Cardiac fibroblast (primary cell): ENCODE results near the gene SCFD2.
A peak's percentile ranks its signal among the peaks of the same experiment; 100 is the strongest.

Source experiments
- DNase-seq, 2 donors: peaks; one replicate each; pipeline versions ENCODE4 v3.0.0 to v3.0.0-alpha.2; 2010; ENCODE audit warnings: low read depth in 2 of 2
- H3K4me3 ChIP-seq, 2 donors: replicated peaks in 1 of 2; 1 replicate in 1 of 2; 2 replicates in 1 of 2; pipeline ENCODE4 v1.5.1; 2011; ENCODE audit warnings: low read depth in 2 of 2, low read length in 2 of 2, mild to moderate bottlenecking in 2 of 2, moderate library complexity in 1 of 2
- CTCF ChIP-seq: IDR thresholded peaks from one replicate; pipeline ENCODE4 v1.5.1; 2011; ENCODE audit warnings: low read depth, mild to moderate bottlenecking, low read length, inconsistent platforms

The SCFD2 gene

GRCh38 chr4:52843958-52844357 is 521.9 kb downstream of the SCFD2 start:
- TF ChIP-seq CTCF = no peak
- H3K4me3 ChIP-seq = no peak overlapping the region
- no peak for DNase-seq

- H3K4me3 ChIP-seq = no peak overlapping the region
- no peak for DNase-seq
- TF ChIP-seq CTCF = no peak
These were observed 522.5 kb downstream of the SCFD2 start for GRCh38 chr4:52843351-52843750.

- no peak for TF ChIP-seq CTCF
- H3K4me3 ChIP-seq = no peak overlapping the region
- DNase-seq = no peak
These were observed 523.1 kb downstream of the SCFD2 start for GRCh38 chr4:52842792-52843191.

GRCh38 chr4:52841682-52842456 is 524.0 kb downstream of the SCFD2 start:
- no peak overlapping the region for H3K4me3 ChIP-seq
- no peak for TF ChIP-seq CTCF
- DNase-seq = peak in 1 of 2 donors; percentile 48

- no peak for DNase-seq
- no peak overlapping the region for H3K4me3 ChIP-seq
- TF ChIP-seq CTCF = no peak
These were observed 525.1 kb downstream of the SCFD2 start for GRCh38 chr4:52840531-52841370.

- H3K4me3 ChIP-seq = no peak overlapping the region
- TF ChIP-seq CTCF = no peak
- no peak for DNase-seq
These were observed 526.9 kb downstream of the SCFD2 start for GRCh38 chr4:52838729-52839586.
